Measurements from ENCODE around the gene NXPH4.

NXPH4 gene

DNA sequence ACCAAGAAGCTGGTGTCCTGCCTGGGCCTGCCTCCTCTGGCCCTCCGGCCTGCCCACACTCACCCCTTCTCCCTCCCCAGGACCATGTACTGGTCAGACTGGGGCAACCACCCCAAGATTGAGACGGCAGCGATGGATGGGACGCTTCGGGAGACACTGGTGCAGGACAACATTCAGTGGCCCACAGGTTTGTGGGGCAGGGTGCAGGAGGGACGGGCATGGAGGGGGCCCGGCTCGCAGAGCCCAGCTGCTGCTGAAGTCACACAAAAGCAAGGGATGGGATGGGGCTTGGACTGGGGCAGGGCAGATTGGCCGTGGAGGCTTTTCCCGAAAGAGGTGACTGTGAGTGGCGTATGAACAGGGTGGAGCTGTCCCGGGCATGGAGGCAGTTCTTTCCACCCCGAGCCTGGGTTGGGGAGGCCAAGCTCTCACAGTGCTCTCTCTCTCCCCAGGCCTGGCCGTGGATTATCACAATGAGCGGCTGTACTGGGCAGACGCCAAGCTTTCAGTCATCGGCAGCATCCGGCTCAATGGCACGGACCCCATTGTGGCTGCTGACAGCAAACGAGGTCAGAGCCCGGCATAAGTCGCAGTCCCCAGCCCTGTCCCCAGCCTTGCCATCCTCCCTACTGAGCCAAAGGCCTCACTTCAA lies 7.8 kb upstream of the NXPH4 start:
- Histone ChIP-seq H3K4me1 (ENCODE audit: control insufficient read depth, insufficient read depth, low read length) (peaks cover 8% of the 10 kb centered on the region), H3K36me3 (ENCODE audit: control insufficient read depth, insufficient read depth, low read length) (peaks cover 11% of the 10 kb centered on the region), H3K9me3 (ENCODE audit: control insufficient read depth, low read length) (no peaks in the 10 kb centered on the region), H3K9ac (ENCODE audit: low read length) (no peak overlapping the region), H3K4me3 (ENCODE audit: low read length) (no peak overlapping the region), H3K27me3 (ENCODE audit: control insufficient read depth, insufficient read depth, low read length) (peaks cover 2% of the 10 kb centered on the region)

DNA sequence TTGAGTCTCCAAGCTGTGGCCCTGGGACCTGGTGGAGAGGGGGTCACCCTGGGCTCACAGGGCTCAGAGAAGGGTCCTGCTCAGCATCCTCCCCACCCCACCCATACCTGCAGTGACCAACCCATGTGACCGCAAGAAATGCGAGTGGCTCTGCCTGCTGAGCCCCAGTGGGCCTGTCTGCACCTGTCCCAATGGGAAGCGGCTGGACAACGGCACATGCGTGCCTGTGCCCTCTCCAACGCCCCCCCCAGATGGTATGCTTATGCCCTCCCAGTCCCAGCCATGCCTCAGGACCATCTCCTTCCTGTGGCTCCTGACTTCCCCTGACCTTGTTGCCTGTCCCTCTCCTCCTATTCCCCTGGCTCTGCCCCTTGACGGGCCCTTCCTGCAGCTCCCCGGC lies 6.7 kb upstream of the NXPH4 start:
- Histone ChIP-seq H3K4me1 (ENCODE audit: control insufficient read depth, insufficient read depth, low read length) (peaks cover 12% of the 10 kb centered on the region), H3K4me3 (ENCODE audit: low read length) (no peak overlapping the region), H3K9me3 (ENCODE audit: control insufficient read depth, low read length) (no peaks in the 10 kb centered on the region), H3K9ac (ENCODE audit: low read length) (no peak overlapping the region), H3K27me3 (ENCODE audit: control insufficient read depth, insufficient read depth, low read length) (peaks cover 14% of the 10 kb centered on the region), H3K36me3 (ENCODE audit: control insufficient read depth, insufficient read depth, low read length) (peaks cover 11% of the 10 kb centered on the region)

DNA sequence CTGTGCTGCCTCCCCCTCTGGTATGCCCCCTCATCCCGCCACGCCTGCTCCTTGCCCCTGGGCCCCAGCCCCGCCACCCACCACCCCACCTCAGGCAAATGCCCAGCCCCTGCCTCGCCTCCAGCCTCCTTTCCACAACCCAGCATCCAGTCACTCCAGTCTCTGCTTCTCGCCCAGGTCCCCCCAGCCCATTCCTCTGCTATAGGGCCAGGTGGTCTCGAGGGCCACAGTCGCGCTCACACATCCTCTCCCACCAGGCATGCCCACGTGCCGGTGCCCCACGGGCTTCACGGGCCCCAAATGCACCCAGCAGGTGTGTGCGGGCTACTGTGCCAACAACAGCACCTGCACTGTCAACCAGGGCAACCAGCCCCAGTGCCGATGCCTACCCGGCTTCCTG lies 6.1 kb upstream of the NXPH4 start:
- H3K36me3 ChIP-seq (ENCODE audit: control insufficient read depth, insufficient read depth, low read length) = peaks cover 11% of the 10 kb centered on the region

DNA sequence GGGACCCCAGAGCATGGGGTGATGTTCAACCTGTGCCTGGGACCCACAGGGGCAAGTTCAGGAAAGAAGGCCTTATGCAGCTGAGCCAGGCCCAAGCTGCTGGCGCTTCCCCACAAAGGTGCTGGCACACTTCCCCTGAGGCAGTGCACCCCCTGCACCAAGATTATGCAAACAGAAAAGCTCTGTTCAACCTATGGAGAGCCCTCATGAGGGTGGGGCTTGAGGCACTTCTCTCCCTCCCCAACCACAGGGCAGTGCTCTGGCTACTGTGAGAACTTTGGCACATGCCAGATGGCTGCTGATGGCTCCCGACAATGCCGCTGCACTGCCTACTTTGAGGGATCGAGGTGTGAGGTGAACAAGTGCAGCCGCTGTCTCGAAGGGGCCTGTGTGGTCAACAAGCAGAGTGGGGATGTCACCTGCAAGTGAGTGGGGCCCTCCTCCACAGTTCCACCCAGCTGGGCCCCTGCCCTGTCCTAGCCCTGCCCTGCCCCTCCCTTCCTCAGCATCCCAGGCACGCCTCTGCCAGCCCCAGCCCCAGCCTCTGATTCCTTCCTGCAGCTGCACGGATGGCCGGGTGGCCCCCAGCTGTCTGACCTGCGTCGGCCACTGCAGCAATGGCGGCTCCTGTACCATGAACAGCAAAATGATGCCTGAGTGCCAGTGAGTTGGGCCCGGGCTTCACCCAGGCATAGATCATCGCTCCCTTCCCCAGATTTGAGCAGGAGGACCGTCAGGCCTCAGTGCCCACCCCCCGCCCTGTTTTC lies 5.5 kb upstream of the NXPH4 start:
- H3K9me3 ChIP-seq (ENCODE audit: control insufficient read depth, low read length) = no peaks in the 10 kb centered on the region
- no peak overlapping the region for H3K4me3 ChIP-seq (ENCODE audit: low read length)
- peaks cover 5% of the 10 kb centered on the region for H3K36me3 ChIP-seq (ENCODE audit: control insufficient read depth, insufficient read depth, low read length)
- peaks cover 26% of the 10 kb centered on the region for H3K27me3 ChIP-seq (ENCODE audit: control insufficient read depth, insufficient read depth, low read length)
- no peak overlapping the region for H3K9ac ChIP-seq (ENCODE audit: low read length)
- peaks cover 20% of the 10 kb centered on the region for H3K4me1 ChIP-seq (ENCODE audit: control insufficient read depth, insufficient read depth, low read length)

More for the DNA sequence above, 6.1 kb upstream of the NXPH4 start:
- Histone ChIP-seq H3K27me3 (ENCODE audit: control insufficient read depth, insufficient read depth, low read length) (peaks cover 19% of the 10 kb centered on the region), H3K9ac (ENCODE audit: low read length) (no peak overlapping the region), H3K9me3 (ENCODE audit: control insufficient read depth, low read length) (no peaks in the 10 kb centered on the region), H3K4me1 (ENCODE audit: control insufficient read depth, insufficient read depth, low read length) (peaks cover 13% of the 10 kb centered on the region), H3K4me3 (ENCODE audit: low read length) (no peak overlapping the region)

DNA sequence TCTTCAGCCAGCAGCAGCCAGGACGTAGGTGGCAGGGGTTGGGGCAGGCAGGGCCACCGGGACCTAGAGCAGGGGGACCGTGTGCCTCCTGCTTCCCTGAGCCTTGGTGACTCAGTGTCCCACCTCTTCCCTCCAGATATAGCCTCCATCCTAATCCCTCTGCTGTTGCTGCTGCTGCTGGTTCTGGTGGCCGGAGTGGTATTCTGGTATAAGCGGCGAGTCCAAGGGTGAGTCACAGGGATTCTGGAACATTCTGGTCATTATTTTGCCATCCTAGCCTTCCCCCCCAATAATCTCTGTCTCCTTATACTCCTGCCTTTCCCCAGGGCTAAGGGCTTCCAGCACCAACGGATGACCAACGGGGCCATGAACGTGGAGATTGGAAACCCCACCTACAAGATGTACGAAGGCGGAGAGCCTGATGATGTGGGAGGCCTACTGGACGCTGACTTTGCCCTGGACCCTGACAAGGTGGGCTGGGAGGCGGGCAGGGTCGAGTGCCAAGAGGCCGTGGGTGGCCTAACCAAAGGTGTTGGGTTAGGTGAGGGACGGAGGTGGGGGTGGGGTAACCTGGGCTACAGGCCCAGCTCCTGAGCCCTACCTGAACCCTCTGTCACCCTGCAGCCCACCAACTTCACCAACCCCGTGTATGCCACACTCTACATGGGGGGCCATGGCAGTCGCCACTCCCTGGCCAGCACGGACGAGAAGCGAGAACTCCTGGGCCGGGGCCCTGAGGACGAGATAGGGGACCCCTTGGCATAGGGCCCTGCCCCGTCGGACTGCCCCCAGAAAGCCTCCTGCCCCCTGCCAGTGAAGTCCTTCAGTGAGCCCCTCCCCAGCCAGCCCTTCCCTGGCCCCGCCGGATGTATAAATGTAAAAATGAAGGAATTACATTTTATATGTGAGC lies 4.5 kb upstream of the NXPH4 start:
- Histone ChIP-seq H3K4me3 (ENCODE audit: low read length) (no peak overlapping the region), H3K27me3 (ENCODE audit: control insufficient read depth, insufficient read depth, low read length) (peaks cover 33% of the 10 kb centered on the region), H3K36me3 (ENCODE audit: control insufficient read depth, insufficient read depth, low read length) (no peaks in the 10 kb centered on the region), H3K9me3 (ENCODE audit: control insufficient read depth, low read length) (no peaks in the 10 kb centered on the region), H3K9ac (ENCODE audit: low read length) (no peak overlapping the region), H3K4me1 (ENCODE audit: control insufficient read depth, insufficient read depth, low read length) (peaks cover 23% of the 10 kb centered on the region)

DNA sequence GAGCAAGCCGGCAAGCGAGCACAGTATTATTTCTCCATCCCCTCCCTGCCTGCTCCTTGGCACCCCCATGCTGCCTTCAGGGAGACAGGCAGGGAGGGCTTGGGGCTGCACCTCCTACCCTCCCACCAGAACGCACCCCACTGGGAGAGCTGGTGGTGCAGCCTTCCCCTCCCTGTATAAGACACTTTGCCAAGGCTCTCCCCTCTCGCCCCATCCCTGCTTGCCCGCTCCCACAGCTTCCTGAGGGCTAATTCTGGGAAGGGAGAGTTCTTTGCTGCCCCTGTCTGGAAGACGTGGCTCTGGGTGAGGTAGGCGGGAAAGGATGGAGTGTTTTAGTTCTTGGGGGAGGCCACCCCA lies 3.9 kb upstream of the NXPH4 start:
- Histone ChIP-seq H3K27me3 (ENCODE audit: control insufficient read depth, insufficient read depth, low read length) (peaks cover 39% of the 10 kb centered on the region), H3K36me3 (ENCODE audit: control insufficient read depth, insufficient read depth, low read length) (no peaks in the 10 kb centered on the region)

DNA sequence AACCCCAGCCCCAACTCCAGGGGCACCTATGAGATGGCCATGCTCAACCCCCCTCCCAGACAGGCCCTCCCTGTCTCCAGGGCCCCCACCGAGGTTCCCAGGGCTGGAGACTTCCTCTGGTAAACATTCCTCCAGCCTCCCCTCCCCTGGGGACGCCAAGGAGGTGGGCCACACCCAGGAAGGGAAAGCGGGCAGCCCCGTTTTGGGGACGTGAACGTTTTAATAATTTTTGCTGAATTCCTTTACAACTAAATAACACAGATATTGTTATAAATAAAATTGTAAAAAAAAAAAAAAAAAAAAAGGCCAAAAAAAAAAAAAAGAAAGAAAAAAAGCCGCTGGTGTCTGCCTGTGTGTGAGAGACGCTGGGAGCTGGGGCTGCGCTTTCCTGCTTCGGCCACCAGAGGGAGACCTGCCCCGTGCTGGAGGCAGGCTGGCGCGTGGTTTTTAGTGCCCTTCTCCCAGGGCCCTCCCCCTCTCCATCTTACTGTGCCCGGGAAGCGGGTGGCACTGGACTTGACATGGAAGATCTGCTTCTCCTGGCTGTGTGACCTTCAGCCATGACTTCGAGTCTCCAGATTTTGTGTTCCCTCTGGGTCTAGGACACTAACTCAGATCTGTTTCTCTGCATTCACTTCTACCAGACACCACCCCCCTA lies 3.4 kb upstream of the NXPH4 start:
- H3K27me3 ChIP-seq (ENCODE audit: control insufficient read depth, insufficient read depth, low read length) = peaks cover 44% of the 10 kb centered on the region
- no peaks in the 10 kb centered on the region for H3K9me3 ChIP-seq (ENCODE audit: control insufficient read depth, low read length)
- no peaks in the 10 kb centered on the region for H3K36me3 ChIP-seq (ENCODE audit: control insufficient read depth, insufficient read depth, low read length)
- no peak overlapping the region for H3K9ac ChIP-seq (ENCODE audit: low read length)
- H3K4me1 ChIP-seq (ENCODE audit: control insufficient read depth, insufficient read depth, low read length) = peaks cover 28% of the 10 kb centered on the region
- H3K4me3 ChIP-seq (ENCODE audit: low read length) = no peak overlapping the region

More for the DNA sequence above, 3.9 kb upstream of the NXPH4 start:
- no peak overlapping the region for H3K9ac ChIP-seq (ENCODE audit: low read length)
- H3K9me3 ChIP-seq (ENCODE audit: control insufficient read depth, low read length) = no peaks in the 10 kb centered on the region
- no peak overlapping the region for H3K4me3 ChIP-seq (ENCODE audit: low read length)
- peaks cover 28% of the 10 kb centered on the region for H3K4me1 ChIP-seq (ENCODE audit: control insufficient read depth, insufficient read depth, low read length)

DNA sequence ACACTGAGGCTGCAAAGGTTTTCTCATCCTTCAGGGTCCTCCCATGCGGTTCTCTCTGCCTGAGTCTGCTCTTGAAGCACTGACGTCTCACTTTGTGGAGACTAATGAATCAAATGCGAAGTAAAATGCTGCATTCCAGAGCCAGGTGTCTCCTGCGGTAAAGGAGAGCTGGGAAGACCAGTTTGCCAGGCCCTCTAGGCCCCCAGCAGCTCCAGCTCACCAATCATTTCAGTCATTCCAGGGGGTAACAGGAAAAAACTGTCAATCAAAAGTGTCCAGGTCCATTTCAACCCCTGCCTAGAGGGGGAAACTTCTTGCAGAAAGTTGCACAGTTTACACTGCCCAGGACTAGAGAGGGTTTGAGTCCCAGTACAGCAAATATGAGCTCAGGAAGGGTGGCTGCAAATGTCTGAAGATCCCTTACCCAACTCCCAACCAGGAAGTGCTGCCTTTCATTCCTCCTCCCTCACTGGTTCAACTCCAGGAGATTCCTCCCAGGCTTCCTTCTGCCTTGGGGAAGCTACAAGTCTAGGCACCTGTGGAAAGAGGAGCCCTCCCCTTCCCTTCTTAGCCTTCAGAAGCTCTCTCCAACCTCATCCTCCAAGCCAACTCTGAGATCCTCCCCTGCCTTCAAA lies 2.7 kb upstream of the NXPH4 start:
- Histone ChIP-seq H3K9ac (ENCODE audit: low read length) (no peak overlapping the region), H3K4me3 (ENCODE audit: low read length) (no peak overlapping the region), H3K27me3 (ENCODE audit: control insufficient read depth, insufficient read depth, low read length) (peaks cover 51% of the 10 kb centered on the region), H3K4me1 (ENCODE audit: control insufficient read depth, insufficient read depth, low read length) (peaks cover 28% of the 10 kb centered on the region), H3K9me3 (ENCODE audit: control insufficient read depth, low read length) (no peaks in the 10 kb centered on the region), H3K36me3 (ENCODE audit: control insufficient read depth, insufficient read depth, low read length) (no peaks in the 10 kb centered on the region)

DNA sequence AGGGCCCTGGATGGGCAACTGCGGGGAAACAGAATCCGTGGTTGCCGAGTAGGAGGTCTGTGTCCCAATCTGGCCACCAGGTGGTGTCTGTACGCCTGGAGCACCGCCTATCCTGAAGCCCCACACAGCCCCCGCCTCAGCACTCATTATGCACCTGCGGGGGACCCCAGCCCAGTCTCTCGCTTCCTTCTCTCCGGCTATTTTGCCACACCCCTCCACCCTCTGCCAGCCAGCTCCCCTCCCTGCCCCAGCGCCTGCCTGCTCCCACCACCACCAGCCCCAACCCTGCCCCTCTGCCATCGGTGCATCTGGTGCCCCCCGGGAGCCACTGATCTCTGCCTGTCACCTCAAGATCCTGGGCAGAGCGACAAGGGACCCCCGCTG lies 2.2 kb upstream of the NXPH4 start:
- Histone ChIP-seq H3K9me3 (ENCODE audit: control insufficient read depth, low read length) (no peaks in the 10 kb centered on the region), H3K9ac (ENCODE audit: low read length) (no peak overlapping the region), H3K4me1 (ENCODE audit: control insufficient read depth, insufficient read depth, low read length) (peaks cover 28% of the 10 kb centered on the region), H3K36me3 (ENCODE audit: control insufficient read depth, insufficient read depth, low read length) (no peaks in the 10 kb centered on the region), H3K4me3 (ENCODE audit: low read length) (no peak overlapping the region), H3K27me3 (ENCODE audit: control insufficient read depth, insufficient read depth, low read length) (peaks cover 57% of the 10 kb centered on the region)

DNA sequence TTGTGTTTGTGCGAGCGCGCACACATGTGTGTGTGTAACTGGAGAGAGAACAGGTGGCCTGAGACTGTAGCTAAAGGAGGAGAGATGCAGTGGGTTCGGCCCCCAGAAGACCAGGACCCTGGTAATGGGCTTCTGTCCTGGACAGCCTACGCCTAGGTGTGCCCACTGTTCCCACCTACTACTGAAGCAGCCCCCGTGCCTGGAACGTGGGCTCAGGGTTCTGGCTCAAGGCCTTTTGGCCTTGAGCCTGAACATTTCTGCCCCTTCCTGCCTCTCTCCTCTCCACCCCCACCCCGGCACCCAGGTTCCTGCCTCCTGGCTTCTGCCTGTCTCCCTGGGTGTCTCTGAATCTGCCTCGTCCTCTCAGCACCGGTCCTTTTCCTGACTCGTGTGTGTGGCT lies 1.5 kb upstream of the NXPH4 start:
- Histone ChIP-seq H3K9ac (ENCODE audit: low read length) (no peak overlapping the region), H3K9me3 (ENCODE audit: control insufficient read depth, low read length) (no peaks in the 10 kb centered on the region), H3K27me3 (ENCODE audit: control insufficient read depth, insufficient read depth, low read length) (peaks cover 63% of the 10 kb centered on the region), H3K4me3 (ENCODE audit: low read length) (no peak overlapping the region), H3K4me1 (ENCODE audit: control insufficient read depth, insufficient read depth, low read length) (peaks cover 28% of the 10 kb centered on the region), H3K36me3 (ENCODE audit: control insufficient read depth, insufficient read depth, low read length) (no peaks in the 10 kb centered on the region)

DNA sequence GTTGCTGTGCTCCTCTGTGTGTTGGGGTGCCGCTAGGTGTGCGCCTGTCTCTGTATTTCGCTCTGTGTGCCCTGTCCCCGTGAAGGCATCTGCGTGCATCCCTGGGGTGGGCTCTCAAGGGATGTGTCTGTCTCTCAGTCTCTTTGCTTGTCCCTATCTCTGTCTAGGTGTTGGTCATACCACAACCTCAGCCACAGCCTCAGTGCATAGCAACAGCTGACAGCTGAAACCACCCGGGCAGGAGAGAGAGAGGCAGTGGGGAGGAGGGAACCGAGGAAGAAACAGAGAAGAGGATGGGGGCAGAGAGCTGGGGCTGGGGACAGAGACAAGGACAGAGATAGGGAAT lies 953 bp upstream of the NXPH4 start:
- Histone ChIP-seq H3K9ac (ENCODE audit: low read length) (no peak overlapping the region), H3K4me1 (ENCODE audit: control insufficient read depth, insufficient read depth, low read length) (peaks cover 28% of the 10 kb centered on the region)

More for the DNA sequence above, 953 bp upstream of the NXPH4 start:
- no peak overlapping the region for H3K4me3 ChIP-seq (ENCODE audit: low read length)
- no peaks in the 10 kb centered on the region for H3K9me3 ChIP-seq (ENCODE audit: control insufficient read depth, low read length)
- no peaks in the 10 kb centered on the region for H3K36me3 ChIP-seq (ENCODE audit: control insufficient read depth, insufficient read depth, low read length)
- H3K27me3 ChIP-seq (ENCODE audit: control insufficient read depth, insufficient read depth, low read length) = peaks cover 66% of the 10 kb centered on the region
